ENCODE results near the gene LRRC47.

The LRRC47 gene

DNA sequence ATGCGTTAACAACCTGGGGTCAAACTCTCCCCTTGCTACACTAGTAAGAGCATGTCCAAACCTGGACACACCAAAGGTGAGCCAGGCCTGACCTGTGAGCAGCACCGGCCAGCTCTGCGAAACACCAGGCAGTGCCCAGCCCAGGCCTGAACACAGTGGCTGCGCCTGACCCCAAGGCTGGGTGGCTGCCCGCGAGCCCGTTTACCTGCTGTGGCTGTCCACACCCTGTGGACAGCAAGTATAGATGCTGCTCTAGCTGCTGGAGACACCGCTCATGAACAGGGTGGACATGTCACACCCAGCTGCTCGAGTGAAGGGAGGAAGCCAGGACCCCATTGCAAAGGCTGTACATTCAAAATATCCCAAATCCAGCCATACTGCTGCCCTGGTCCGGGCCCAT is 51.7 kb downstream of the LRRC47 start:
- Histone ChIP-seq H3K4me3 (ENCODE audit: low read depth in 1 of 5, low read length in 5 of 5) (no peak overlapping the region), H3K9ac (ENCODE audit: low read length in 5 of 5) (no peak overlapping the region), H3K27ac (ENCODE audit: low read depth, low read length) (no peak overlapping the region), H3K4me1 (ENCODE audit: control insufficient read depth in 5 of 5, insufficient read depth in 5 of 5, low read length in 5 of 5) (peaks cover 2 to 34% (median 27%) of the 10 kb centered on the region in 5 donors), H3K9me3 (ENCODE audit: control insufficient read depth in 5 of 5, low read length in 5 of 5) (no peaks in the 10 kb centered on the region), H3K36me3 (ENCODE audit: control insufficient read depth in 5 of 5, insufficient read depth in 5 of 5, low read length in 5 of 5) (peaks cover 0 to 36% (median 27%) of the 10 kb centered on the region in 5 donors), H3K27me3 (ENCODE audit: control insufficient read depth in 5 of 5, insufficient read depth in 4 of 5, low read length in 5 of 5) (no peaks in the 10 kb centered on the region)

DNA sequence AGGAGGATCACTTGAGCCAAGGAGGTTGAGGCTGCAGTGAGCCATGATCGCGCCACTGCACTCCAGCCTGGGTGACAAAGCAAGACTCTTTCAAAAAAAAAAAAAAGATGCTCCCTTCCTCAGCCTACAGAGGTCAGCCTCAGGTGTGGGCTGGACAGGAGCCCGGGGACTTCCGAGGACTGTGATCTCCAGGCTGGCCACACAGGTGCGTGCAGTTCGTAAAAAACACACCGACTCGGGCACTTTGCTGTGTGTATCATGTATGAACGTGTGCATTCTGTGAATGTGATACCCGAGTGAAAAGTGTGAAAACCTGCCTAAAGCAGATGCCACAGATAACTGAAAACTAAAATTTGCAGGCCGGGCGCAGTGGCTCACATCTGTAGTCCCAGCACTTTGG is 52.5 kb downstream of the LRRC47 start:
- H3K9me3 ChIP-seq (ENCODE audit: control insufficient read depth in 5 of 5, low read length in 5 of 5), result no peaks in the 10 kb centered on the region
- H3K27me3 ChIP-seq (ENCODE audit: control insufficient read depth in 5 of 5, insufficient read depth in 4 of 5, low read length in 5 of 5), result no peaks in the 10 kb centered on the region
- H3K9ac ChIP-seq (ENCODE audit: low read length in 5 of 5), result no peak overlapping the region
- peaks cover 0 to 44% (median 34%) of the 10 kb centered on the region in 5 donors for H3K36me3 ChIP-seq (ENCODE audit: control insufficient read depth in 5 of 5, insufficient read depth in 5 of 5, low read length in 5 of 5)
- peaks cover 2 to 34% (median 27%) of the 10 kb centered on the region in 5 donors for H3K4me1 ChIP-seq (ENCODE audit: control insufficient read depth in 5 of 5, insufficient read depth in 5 of 5, low read length in 5 of 5)
- H3K27ac ChIP-seq (ENCODE audit: low read depth, low read length), result no peak overlapping the region
- no peak overlapping the region for H3K4me3 ChIP-seq (ENCODE audit: low read depth in 1 of 5, low read length in 5 of 5)

DNA sequence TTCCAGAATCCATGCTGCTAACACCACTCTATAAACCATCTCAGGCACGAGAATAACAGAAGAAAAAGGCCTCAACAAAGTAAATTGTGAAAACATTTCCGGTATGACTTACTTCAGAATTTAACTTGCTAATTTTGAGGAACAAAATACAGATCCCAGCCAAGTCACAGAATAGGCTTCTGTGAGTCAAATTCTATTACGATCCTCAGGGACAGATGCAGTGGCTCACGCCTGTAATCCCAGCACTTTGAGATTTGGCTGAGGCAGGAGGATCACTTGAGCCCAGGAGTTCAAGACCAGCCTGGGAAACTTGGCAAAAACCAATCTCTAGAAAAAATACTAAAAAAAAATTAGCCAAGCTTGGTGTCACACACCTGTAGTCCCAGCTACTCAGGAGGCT is 52.9 kb downstream of the LRRC47 start:
- Histone ChIP-seq H3K27me3 (ENCODE audit: control insufficient read depth in 5 of 5, insufficient read depth in 4 of 5, low read length in 5 of 5) (no peaks in the 10 kb centered on the region), H3K9me3 (ENCODE audit: control insufficient read depth in 5 of 5, low read length in 5 of 5) (no peaks in the 10 kb centered on the region), H3K36me3 (ENCODE audit: control insufficient read depth in 5 of 5, insufficient read depth in 5 of 5, low read length in 5 of 5) (peaks cover 0 to 48% (median 38%) of the 10 kb centered on the region in 5 donors), H3K27ac (ENCODE audit: low read depth, low read length) (no peak overlapping the region), H3K4me1 (ENCODE audit: control insufficient read depth in 5 of 5, insufficient read depth in 5 of 5, low read length in 5 of 5) (peaks cover 2 to 34% (median 27%) of the 10 kb centered on the region in 5 donors), H3K9ac (ENCODE audit: low read length in 5 of 5) (no peak overlapping the region), H3K4me3 (ENCODE audit: low read depth in 1 of 5, low read length in 5 of 5) (no peak overlapping the region)

DNA sequence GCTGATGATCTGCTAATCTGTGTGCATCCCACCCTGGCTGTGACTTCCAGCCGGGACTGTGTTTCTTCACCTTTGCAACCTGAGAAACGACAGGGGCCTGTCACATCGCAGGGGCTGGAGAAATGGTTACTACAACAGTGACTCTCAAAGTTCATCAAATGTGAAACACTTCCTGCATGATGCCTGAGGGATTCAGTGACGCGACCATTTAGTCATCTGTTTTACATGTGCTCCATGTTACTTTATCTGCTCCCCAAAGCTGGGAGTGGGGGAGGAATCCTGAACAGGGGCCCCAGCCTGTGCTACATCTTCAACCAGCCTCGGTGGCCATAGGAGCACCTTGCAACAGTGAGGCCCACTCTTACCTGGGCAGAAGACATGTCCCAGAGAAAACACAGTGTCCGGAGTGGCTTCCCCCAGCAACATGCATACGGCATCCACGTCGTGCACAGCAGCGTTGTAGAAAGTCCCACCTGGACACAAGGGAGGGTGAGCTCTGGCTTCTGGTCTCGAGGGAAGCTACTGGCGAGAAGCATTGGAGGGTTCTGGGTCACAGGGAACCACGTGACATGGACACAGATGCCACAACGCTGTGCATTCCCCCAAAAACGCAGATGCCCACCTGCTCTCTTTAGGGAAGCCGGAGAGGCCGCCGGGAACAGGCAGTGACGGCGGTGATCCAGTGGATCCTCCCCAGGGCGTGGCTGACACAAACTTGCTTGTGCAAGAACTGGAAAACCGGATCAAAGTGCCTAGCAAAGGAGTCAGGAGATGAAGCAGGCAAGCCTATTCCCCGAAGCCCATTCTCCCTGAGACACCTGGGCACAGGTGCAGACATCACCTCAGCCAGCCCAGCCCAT is 53.6 kb downstream of the LRRC47 start:
- no peaks in the 10 kb centered on the region for H3K27me3 ChIP-seq (ENCODE audit: control insufficient read depth in 5 of 5, insufficient read depth in 4 of 5, low read length in 5 of 5)
- H3K9me3 ChIP-seq (ENCODE audit: control insufficient read depth in 5 of 5, low read length in 5 of 5), result no peaks in the 10 kb centered on the region
- peaks cover 0 to 56% (median 46%) of the 10 kb centered on the region in 5 donors for H3K36me3 ChIP-seq (ENCODE audit: control insufficient read depth in 5 of 5, insufficient read depth in 5 of 5, low read length in 5 of 5)
- no peak overlapping the region for H3K27ac ChIP-seq (ENCODE audit: low read depth, low read length)
- H3K9ac ChIP-seq (ENCODE audit: low read length in 5 of 5), result no peak overlapping the region
- peaks cover 0 to 31% (median 24%) of the 10 kb centered on the region in 5 donors for H3K4me1 ChIP-seq (ENCODE audit: control insufficient read depth in 5 of 5, insufficient read depth in 5 of 5, low read length in 5 of 5)
- no peak overlapping the region for H3K4me3 ChIP-seq (ENCODE audit: low read depth in 1 of 5, low read length in 5 of 5)

DNA sequence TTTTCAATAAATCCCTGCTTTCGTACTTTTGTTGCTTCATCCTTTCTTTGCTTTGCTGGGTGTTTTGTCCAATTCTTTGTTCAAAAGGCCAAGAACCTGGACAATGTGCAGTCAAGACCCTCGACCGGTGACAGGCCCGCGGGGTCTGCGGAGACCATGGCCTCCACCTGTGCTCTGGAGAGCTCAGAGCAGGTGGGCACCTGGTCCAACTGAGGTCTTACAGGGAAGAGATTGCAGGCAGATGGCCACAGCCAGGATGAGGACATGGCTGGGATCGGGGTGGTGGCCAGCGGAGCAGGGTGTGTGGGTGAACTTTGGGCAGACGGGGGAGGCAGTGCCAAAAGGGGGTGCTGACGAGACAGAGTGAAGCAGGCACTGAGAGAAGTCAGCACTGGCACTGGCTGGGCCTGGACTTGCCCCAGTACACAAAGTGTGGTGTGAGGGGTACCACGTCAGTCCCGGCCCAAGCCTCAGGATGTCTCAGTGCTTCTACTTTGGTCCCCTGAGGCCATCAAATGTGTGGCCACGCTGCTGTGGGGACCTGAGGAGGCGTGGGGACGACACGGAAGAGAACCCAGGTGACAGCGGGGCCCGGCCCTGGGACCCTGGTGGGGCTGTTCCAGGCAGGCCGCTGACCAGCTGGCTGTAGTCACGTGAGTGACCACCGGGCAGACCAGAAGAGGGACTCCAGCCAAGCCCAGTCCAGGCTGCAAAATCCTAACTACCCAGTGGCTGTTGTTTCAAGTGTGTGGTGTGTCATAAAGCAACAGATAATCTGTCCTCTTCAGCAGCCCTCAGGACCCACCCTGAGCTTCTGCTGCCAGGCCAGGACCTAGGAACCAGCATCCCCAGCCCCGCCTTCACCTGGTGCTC is 54.5 kb downstream of the LRRC47 start:
- H3K27me3 ChIP-seq (ENCODE audit: control insufficient read depth in 5 of 5, insufficient read depth in 4 of 5, low read length in 5 of 5), result no peaks in the 10 kb centered on the region
- no peak overlapping the region for H3K9ac ChIP-seq (ENCODE audit: low read length in 5 of 5)
- H3K9me3 ChIP-seq (ENCODE audit: control insufficient read depth in 5 of 5, low read length in 5 of 5), result no peaks in the 10 kb centered on the region
- H3K4me3 ChIP-seq (ENCODE audit: low read depth in 1 of 5, low read length in 5 of 5), result no peak overlapping the region
- H3K27ac ChIP-seq (ENCODE audit: low read depth, low read length), result no peak overlapping the region
- peaks cover 0 to 63% (median 53%) of the 10 kb centered on the region in 5 donors for H3K36me3 ChIP-seq (ENCODE audit: control insufficient read depth in 5 of 5, insufficient read depth in 5 of 5, low read length in 5 of 5)
- peaks cover 0 to 26% (median 19%) of the 10 kb centered on the region in 5 donors for H3K4me1 ChIP-seq (ENCODE audit: control insufficient read depth in 5 of 5, insufficient read depth in 5 of 5, low read length in 5 of 5)

DNA sequence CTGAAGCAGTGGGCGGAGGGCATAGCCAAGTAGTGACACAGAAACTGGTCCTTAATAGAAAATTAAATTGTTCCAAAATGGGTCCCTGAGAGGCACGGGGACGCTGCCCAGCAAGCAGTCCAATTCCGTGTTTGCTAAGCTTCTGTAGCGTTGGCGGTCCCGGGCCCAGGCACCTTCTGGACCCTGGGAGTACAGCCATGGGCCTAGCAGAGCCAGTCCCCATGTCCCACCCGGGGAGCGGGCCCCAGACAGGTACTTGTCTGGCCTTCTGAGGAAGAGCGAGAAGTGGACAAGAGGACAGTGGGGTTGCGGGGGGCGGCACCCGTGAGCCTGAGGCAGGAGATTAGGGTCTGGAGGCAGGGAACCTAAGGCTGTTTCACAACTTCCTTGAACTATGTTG is 55.5 kb downstream of the LRRC47 start:
- peaks cover 0 to 72% (median 64%) of the 10 kb centered on the region in 5 donors for H3K36me3 ChIP-seq (ENCODE audit: control insufficient read depth in 5 of 5, insufficient read depth in 5 of 5, low read length in 5 of 5)
- no peak overlapping the region for H3K4me3 ChIP-seq (ENCODE audit: low read depth in 1 of 5, low read length in 5 of 5)
- H3K9ac ChIP-seq (ENCODE audit: low read length in 5 of 5), result no peak overlapping the region
- H3K27me3 ChIP-seq (ENCODE audit: control insufficient read depth in 5 of 5, insufficient read depth in 4 of 5, low read length in 5 of 5), result no peaks in the 10 kb centered on the region
- H3K9me3 ChIP-seq (ENCODE audit: control insufficient read depth in 5 of 5, low read length in 5 of 5), result no peaks in the 10 kb centered on the region
- peaks cover 0 to 15% (median 9%) of the 10 kb centered on the region in 5 donors for H3K4me1 ChIP-seq (ENCODE audit: control insufficient read depth in 5 of 5, insufficient read depth in 5 of 5, low read length in 5 of 5)
- no peak overlapping the region for H3K27ac ChIP-seq (ENCODE audit: low read depth, low read length)

DNA sequence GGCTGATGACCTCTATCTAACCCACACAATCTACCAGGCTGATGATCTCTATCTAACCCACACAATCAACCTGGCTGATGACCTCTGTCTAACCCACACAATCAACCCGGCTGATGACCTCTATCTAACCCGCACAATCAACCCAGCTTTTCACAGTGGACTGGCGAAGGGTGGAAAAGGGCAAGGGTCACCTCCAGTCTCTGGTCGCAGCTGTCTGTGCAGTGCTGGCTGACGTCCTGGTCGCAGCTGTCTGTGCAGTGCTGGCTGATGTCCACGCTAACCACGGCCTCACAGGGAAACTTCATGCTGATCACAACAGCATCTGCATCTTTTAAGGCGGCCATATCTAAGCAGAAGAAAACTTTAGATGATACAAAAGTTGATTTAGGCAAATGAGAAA is 56.3 kb downstream of the LRRC47 start:
- Histone ChIP-seq H3K4me3 (ENCODE audit: low read depth in 1 of 5, low read length in 5 of 5) (no peak overlapping the region), H3K36me3 (ENCODE audit: control insufficient read depth in 5 of 5, insufficient read depth in 5 of 5, low read length in 5 of 5) (peaks cover 0 to 78% (median 64%) of the 10 kb centered on the region in 5 donors), H3K27me3 (ENCODE audit: control insufficient read depth in 5 of 5, insufficient read depth in 4 of 5, low read length in 5 of 5) (no peaks in the 10 kb centered on the region), H3K4me1 (ENCODE audit: control insufficient read depth in 5 of 5, insufficient read depth in 5 of 5, low read length in 5 of 5) (peaks cover 0 to 8% (median 4%) of the 10 kb centered on the region in 5 donors), H3K9ac (ENCODE audit: low read length in 5 of 5) (no peak overlapping the region), H3K9me3 (ENCODE audit: control insufficient read depth in 5 of 5, low read length in 5 of 5) (no peaks in the 10 kb centered on the region), H3K27ac (ENCODE audit: low read depth, low read length) (no peak overlapping the region)

DNA sequence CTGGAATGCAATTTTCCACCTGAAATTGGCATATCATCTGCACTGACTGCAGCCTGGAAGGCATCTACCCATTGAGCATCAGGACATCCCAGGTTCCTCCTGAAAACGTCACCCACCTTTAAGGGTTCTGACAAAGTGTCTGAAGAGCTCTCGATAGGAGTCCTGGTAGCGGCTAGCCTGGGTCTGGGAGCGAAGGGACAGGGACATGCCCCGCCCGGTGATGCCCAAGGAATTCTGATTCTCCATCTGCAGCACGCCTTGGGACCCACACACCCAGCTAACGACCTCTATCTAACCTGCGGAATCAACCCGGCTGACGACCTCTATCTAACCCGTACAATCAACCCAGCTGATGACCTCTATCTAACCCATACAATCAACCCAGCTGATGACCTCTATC is 57.4 kb downstream of the LRRC47 start:
- no peak overlapping the region for H3K4me3 ChIP-seq (ENCODE audit: low read depth in 1 of 5, low read length in 5 of 5)
- peaks cover 0 to 6% (median 0%) of the 10 kb centered on the region in 5 donors for H3K27me3 ChIP-seq (ENCODE audit: control insufficient read depth in 5 of 5, insufficient read depth in 4 of 5, low read length in 5 of 5)
- no peak overlapping the region for H3K27ac ChIP-seq (ENCODE audit: low read depth, low read length)
- no peaks in the 10 kb centered on the region for H3K9me3 ChIP-seq (ENCODE audit: control insufficient read depth in 5 of 5, low read length in 5 of 5)
- no peak overlapping the region for H3K9ac ChIP-seq (ENCODE audit: low read length in 5 of 5)
- H3K4me1 ChIP-seq (ENCODE audit: control insufficient read depth in 5 of 5, insufficient read depth in 5 of 5, low read length in 5 of 5), result peaks cover 0 to 5% (median 0%) of the 10 kb centered on the region in 5 donors
- H3K36me3 ChIP-seq (ENCODE audit: control insufficient read depth in 5 of 5, insufficient read depth in 5 of 5, low read length in 5 of 5), result peaks cover 0 to 86% (median 64%) of the 10 kb centered on the region in 5 donors

DNA sequence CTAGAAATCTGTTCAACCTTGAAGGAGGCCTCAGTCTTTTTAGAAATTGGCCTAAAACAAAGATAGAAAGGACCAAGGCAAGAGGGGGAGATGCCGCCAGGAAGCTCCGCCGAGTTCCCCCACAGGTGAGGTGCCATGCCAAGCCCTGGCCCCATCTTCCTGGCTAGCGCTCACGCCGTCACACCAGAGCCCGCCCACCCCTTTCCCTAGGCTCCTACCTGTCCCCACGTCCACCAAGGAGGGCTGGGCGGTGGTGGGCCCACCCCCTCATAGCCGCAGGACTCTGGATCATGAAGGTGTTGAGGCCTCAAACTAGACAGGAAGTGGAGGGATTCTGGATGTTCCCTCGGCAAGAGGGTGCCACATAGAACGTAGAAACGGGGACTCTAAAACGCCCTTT is 59.6 kb downstream of the LRRC47 start:
- no peak overlapping the region for H3K4me3 ChIP-seq (ENCODE audit: low read depth in 1 of 5, low read length in 5 of 5)
- no peak overlapping the region for H3K27ac ChIP-seq (ENCODE audit: low read depth, low read length)
- peaks cover 0 to 71% (median 49%) of the 10 kb centered on the region in 5 donors for H3K36me3 ChIP-seq (ENCODE audit: control insufficient read depth in 5 of 5, insufficient read depth in 5 of 5, low read length in 5 of 5)
- no peaks in the 10 kb centered on the region for H3K9me3 ChIP-seq (ENCODE audit: control insufficient read depth in 5 of 5, low read length in 5 of 5)
- H3K27me3 ChIP-seq (ENCODE audit: control insufficient read depth in 5 of 5, insufficient read depth in 4 of 5, low read length in 5 of 5), result peaks cover 4 to 25% (median 15%) of the 10 kb centered on the region in 5 donors
- peaks cover 0 to 16% (median 6%) of the 10 kb centered on the region in 5 donors for H3K4me1 ChIP-seq (ENCODE audit: control insufficient read depth in 5 of 5, insufficient read depth in 5 of 5, low read length in 5 of 5)
- H3K9ac ChIP-seq (ENCODE audit: low read length in 5 of 5), result no peak overlapping the region

Data from subcutaneous abdominal adipose tissue (tissue), 5 donors.